Nephron (organoid): ENCODE results near the gene TENM4.

Experiments
- H3K27ac Mint-ChIP-seq, 3 experiments: 2 replicates each; pipeline ENCODE4 v1.8.0; 2020; ENCODE audit warnings: mixed read lengths in 3 of 3, mild to moderate bottlenecking in 2 of 3, moderate library complexity in 1 of 3
- H3K27me3 Mint-ChIP-seq: 2 replicates; pipeline ENCODE4 v1.8.0; 2021; ENCODE audit warnings: low read depth, mild to moderate bottlenecking, moderate library complexity, mixed read lengths
- H3K36me3 Mint-ChIP-seq: 2 replicates; pipeline ENCODE4 v1.8.0; 2020; ENCODE audit warnings: low read depth, mixed read lengths
- H3K4me1 Mint-ChIP-seq: 2 replicates; pipeline ENCODE4 v1.8.0; 2020; ENCODE audit warnings: mixed read lengths
- H3K4me3 Mint-ChIP-seq, 3 experiments: 2 replicates each; pipeline ENCODE4 v1.8.0; 2020; ENCODE audit warnings: mild to moderate bottlenecking in 3 of 3, mixed read lengths in 3 of 3, moderate library complexity in 2 of 3
- H3K9me3 Mint-ChIP-seq: 2 replicates; pipeline ENCODE4 v1.8.0; 2020; ENCODE audit warnings: mixed read lengths
- CTCF ChIP-seq, 3 experiments: fragments of 200-600 bp; sonication (generic); IDR thresholded peaks; one replicate each; pipeline ENCODE4 v1.5.0; 2021; ENCODE audit warnings: antibody characterized with exemption in 3 of 3; ENCODE audit not compliant: unreplicated experiment in 3 of 3

TENM4 gene

GRCh38 chr11:78812513-78813293 lies 628.1 kb downstream of the TENM4 start:
- Mint-ChIP-seq H3K4me1 (peaks cover 45% of the 10 kb centered on the region), H3K9me3 (no peaks in the 10 kb centered on the region), H3K4me3 (no peak overlapping the region), H3K27me3 (no peaks in the 10 kb centered on the region), H3K27ac (peak overlapping the region; percentile 6 to 79 (median 76)), H3K36me3 (peaks cover 10% of the 10 kb centered on the region)
- no peak for TF ChIP-seq CTCF (IDR thresholded peaks at IDR 0.05; ENCODE audit: unreplicated experiment in 3 of 3)

DNA sequence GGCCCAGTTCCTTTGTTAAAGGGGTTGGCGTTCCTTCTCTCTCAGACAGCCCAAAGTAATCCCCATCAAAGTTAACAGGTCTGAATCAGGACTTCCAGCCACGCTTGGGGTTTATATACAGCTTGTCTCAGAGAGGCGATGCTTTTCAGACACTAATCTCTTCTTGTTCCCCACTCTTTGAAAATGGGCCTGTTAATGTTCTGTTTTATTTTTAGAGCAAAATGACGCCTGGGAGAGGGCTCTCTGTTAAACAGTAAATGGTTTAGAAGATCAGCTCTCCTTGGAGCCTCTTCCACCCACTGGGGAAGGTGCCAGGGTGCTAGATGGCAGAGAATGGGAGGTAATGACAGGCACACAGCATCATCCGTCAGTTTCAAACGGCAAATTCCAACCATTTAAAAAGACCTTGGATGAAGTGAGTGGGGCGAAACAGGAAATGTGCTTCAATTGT lies 630.2 kb downstream of the TENM4 start:
- no peaks in the 10 kb centered on the region for H3K9me3 Mint-ChIP-seq
- H3K27ac Mint-ChIP-seq: peak overlapping the region; percentile 78 to 96 (median 88)
- TF ChIP-seq CTCF (IDR thresholded peaks at IDR 0.05; ENCODE audit: unreplicated experiment in 3 of 3): no peak
- H3K36me3 Mint-ChIP-seq: peaks cover 31% of the 10 kb centered on the region
- peaks cover 44% of the 10 kb centered on the region for H3K4me1 Mint-ChIP-seq
- H3K27me3 Mint-ChIP-seq: no peaks in the 10 kb centered on the region
- no peak overlapping the region for H3K4me3 Mint-ChIP-seq

DNA sequence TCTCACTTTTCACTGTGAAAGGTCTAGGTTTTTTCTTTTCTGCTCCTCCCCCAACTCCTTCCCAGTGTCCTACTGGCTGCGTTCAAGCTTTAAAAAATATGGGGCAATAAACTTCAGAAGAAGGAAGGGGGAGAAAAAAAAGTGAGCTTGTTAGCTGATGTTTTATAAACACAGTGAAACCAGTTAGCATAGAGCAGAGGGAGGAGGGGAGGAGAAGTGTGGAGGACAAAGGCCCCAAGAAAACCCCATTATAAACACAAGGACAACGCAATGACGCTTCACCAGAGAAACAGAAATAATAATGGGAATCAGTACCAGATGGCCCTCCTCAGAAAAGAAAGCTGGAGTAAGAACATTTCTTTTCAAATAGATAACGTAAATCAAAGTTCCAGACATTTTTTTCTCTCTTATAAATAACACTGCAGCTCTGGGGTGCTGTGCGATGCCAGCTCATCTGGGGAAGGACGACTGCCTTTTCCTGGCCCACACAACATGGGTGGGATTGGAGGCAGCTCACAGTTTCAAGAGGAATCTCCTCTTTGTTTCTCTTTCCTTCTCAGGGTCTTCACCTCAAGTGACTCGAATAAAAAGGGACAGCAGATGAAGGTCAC lies 630.8 kb downstream of the TENM4 start:
- H3K4me3 Mint-ChIP-seq: no peak overlapping the region
- H3K4me1 Mint-ChIP-seq: peaks cover 40% of the 10 kb centered on the region
- TF ChIP-seq CTCF (IDR thresholded peaks at IDR 0.05; ENCODE audit: unreplicated experiment in 3 of 3): no peak
- peak overlapping the region; percentile 78 to 96 (median 88) for H3K27ac Mint-ChIP-seq
- no peaks in the 10 kb centered on the region for H3K9me3 Mint-ChIP-seq
- H3K27me3 Mint-ChIP-seq: no peaks in the 10 kb centered on the region
- peaks cover 35% of the 10 kb centered on the region for H3K36me3 Mint-ChIP-seq

DNA sequence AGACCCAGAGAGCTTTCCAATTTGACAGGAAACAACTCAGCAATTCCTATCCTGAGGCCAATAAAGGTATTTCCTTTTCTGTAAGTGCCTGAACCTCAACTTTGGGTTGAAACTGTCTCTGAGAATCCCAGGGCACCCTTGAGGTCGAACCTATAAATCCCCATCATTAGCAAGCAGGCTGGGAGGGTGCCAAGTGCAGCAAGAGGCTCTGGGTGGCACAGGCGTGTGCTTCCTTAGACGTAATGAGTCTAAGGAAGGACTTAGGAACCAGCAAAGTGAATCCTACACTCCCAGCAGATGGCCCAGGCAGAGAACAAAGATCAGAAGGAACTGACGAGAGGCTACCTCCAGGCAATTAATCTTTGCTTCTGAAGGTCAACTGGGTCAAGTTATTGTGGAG lies 631.9 kb downstream of the TENM4 start:
- no peaks in the 10 kb centered on the region for H3K9me3 Mint-ChIP-seq
- TF ChIP-seq CTCF (IDR thresholded peaks at IDR 0.05; ENCODE audit: unreplicated experiment in 3 of 3): no peak
- peak overlapping the region in 1 of 3 experiments; percentile 9 for H3K4me3 Mint-ChIP-seq
- no peaks in the 10 kb centered on the region for H3K27me3 Mint-ChIP-seq
- peaks cover 46% of the 10 kb centered on the region for H3K36me3 Mint-ChIP-seq
- peak overlapping the region; percentile 78 to 96 (median 88) for H3K27ac Mint-ChIP-seq
- H3K4me1 Mint-ChIP-seq: peaks cover 40% of the 10 kb centered on the region

DNA sequence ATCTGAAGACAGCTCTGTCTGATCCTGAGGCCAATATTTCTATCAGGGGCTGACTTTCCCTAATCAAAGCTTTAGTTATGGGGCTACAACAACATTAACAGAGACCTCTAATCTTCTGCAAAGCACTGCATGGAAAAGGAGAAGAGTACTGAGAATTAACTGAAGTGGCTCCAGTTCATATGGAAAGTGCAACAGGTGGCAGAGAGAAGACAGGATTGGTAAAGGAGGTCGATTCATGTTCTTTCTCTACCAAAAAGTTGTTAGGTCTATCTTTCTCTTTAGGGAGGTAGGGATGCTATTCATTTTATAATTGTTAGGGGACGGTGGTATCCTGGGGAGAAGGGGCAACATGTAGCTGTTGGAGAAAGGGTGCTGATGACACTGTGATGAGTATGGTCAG lies 633.5 kb downstream of the TENM4 start:
- peaks cover 44% of the 10 kb centered on the region for H3K36me3 Mint-ChIP-seq
- no peak for TF ChIP-seq CTCF (IDR thresholded peaks at IDR 0.05; ENCODE audit: unreplicated experiment in 3 of 3)
- H3K27me3 Mint-ChIP-seq: no peaks in the 10 kb centered on the region
- no peak overlapping the region for H3K4me3 Mint-ChIP-seq
- peak overlapping the region in 1 of 3 experiments; percentile 96 for H3K27ac Mint-ChIP-seq
- no peaks in the 10 kb centered on the region for H3K9me3 Mint-ChIP-seq
- H3K4me1 Mint-ChIP-seq: peaks cover 28% of the 10 kb centered on the region
